GM15510 (cell line): ENCODE measurements around the gene CD164L2.

ENCODE experiments used
- POLR2A ChIP-seq: IDR thresholded peaks from 3 replicates; pipeline ENCODE4 v1.6.1; 2011; ENCODE audit warnings: borderline replicate concordance; ENCODE audit not compliant: insufficient read length; ENCODE audit errors: extremely low read depth

CD164L2 gene

GRCh38 chr1:27383039-27383605 lies at the start of gene CD164L2:
CD164L2 (minus strand) TSS chr1:27383333; CDS start chr1:27383239, 94 bp downstream.
- no peak for TF ChIP-seq POLR2A

DNA sequence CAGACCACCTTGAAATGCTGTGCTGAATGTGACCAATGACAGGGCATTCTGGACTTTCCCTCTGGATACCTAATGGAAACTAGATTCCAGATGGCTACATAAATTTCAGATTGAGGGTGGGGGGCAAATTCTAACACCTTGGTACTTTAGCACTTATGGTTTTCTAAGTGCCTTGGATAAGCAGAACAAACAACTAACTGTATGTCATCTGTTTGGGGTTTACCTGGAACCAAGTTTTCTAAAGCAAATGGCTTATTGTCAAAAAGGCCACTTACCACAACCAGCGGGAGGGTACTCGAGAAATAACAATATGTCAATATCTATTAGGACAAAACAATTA lies 48.4 kb upstream of the CD164L2 start:
- TF ChIP-seq POLR2A = no peak

- TF ChIP-seq POLR2A = no peak
Measured at GRCh38 chr1:27430903-27431600, 47.9 kb upstream of the CD164L2 start.

GRCh38 chr1:27429029-27429425 lies 45.9 kb upstream of the CD164L2 start:
- TF ChIP-seq POLR2A = no peak

DNA sequence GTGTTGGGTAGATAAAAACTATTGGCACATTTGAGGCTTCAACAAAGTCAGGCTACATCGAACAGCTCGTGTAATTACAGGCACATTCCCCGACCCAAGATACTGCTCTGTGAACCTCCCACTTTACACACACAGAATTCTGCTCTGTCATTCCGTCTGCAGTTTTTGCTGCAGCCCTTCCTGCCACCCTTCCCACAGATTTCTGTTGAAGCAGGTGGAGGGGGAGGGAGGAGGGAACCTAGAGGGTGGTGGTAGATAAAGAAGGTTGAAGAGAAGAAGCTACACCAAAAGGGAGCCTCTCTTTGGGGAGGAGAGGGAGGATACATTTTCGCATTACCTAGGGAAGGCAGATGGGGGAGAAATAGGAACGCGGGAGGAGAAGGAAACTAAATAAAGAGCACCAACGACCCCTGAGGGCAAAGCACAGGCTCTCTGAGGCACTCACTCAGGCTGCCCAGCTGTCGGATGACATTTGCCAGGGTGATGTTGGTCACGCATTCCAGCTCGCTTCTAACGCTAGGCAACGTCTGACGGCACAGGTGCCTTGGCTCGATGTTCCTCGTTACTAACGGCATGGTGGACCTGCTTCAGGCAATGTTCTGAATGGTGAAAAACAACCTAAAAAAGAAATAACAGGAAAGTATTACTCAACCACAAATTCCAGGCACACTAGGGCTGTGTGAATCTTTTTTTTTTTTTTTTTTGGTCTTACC lies 45.3 kb upstream of the CD164L2 start:
- TF ChIP-seq POLR2A = no peak

DNA sequence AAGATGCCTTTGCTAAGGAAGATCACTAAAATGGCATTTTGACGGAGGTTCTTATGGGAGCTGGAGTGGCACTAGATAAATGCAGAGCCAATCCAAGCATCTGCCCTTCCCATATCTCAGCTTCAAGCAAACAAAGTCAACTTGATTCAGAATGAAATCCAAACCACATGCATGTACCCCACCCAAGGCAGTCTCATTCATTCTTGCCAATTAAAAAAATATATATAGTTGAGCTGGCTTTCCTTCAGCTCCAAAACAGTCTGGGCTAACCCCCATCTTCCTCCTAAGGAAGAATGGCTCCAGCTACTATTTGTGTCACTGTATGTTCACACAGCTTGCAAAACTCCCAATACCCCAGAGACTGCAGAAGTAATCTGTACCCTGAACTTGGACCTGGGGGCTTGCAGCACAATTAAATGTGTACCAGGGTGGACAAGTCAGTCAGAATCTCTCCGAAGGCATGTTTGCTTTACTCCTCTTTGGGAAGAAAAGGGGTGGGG lies 44.7 kb upstream of the CD164L2 start:
- no peak for TF ChIP-seq POLR2A

GRCh38 chr1:27427329-27427728 lies 44.2 kb upstream of the CD164L2 start:
- no peak for TF ChIP-seq POLR2A

- TF ChIP-seq POLR2A = no peak
Measured at GRCh38 chr1:27423709-27424108, 40.6 kb upstream of the CD164L2 start.

GRCh38 chr1:27418326-27419185 lies 35.4 kb upstream of the CD164L2 start:
- TF ChIP-seq POLR2A = no peak

DNA sequence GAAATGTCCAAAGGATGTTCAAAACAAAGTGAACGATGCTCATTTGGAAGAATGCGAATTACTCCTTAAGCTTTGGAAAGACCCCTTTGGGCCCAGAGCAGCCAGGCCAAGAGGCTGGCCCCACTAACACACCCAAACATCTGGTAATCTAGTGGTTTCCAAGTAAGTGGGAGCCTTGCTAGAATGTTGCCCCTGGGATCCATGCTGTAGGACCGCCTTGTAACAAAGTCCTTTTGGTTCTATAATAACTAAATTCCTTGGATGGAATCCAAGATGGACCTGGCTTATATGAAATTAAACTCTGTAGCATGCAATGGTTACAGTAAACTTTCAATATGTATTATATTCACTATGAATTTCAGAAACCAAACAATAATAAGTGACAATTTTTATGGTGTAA lies 34.6 kb upstream of the CD164L2 start:
- no peak for TF ChIP-seq POLR2A

GRCh38 chr1:27416387-27417111 lies 33.4 kb upstream of the CD164L2 start:
- no peak for TF ChIP-seq POLR2A

DNA sequence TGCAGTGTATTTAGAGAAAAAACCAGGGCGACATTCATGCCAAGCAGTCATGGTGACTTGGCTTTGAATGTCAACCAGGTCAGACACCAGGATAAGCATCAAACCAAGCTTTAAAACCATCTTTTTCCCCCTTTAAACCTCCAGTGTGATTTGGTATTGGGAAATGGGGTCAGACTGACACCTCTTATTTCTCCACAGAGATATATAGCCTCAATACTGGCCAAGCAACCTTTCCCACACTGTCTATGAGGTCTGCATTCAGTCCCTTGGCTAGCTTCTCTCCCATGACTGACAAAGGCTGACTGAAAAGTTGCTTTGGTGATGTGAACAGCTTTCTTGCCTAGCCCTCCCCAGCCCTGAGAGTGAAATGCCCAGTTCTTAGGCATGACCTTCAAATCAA lies 31.0 kb upstream of the CD164L2 start:
- no peak for TF ChIP-seq POLR2A

DNA sequence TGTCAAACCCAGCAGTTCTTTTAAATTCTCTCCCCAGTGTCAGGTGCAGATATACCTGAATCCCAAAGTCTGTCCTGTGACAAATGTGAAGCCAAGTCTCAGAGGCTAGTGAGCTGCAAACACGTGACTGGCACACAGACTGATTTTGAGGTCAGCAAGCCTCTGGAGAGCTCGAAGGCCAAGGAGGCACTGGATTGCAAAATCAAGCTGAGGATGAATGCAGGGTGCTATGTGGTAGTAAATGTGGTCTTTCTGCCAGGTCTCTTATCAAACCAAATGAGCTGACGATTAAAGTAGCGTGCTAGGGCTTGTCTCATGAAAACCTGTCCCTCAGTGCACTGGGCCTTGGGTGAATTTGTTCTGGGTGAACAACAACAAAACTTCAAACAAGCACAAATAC lies 29.9 kb upstream of the CD164L2 start:
- TF ChIP-seq POLR2A = no peak

- no peak for TF ChIP-seq POLR2A
Measured at GRCh38 chr1:27412502-27412901, 29.4 kb upstream of the CD164L2 start.

DNA sequence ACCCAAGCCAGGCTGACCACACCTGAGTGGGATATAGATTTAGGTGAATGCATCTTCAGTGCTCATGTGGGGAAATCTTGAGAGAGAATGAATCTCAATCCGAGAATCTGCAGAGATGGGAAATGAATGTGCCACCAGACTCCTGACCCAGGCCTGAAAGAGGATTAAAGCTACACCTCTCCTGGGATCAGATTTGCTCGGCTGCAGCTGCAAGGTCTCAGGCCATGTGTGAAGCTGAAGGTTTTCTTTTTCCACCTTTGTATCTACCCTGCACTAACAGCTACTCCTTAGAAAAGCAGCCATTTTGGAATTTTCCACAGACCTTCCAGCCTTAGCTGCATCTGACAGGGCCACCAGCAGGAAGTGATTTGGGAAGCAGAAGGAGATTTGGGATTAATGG lies 27.6 kb upstream of the CD164L2 start:
- no peak for TF ChIP-seq POLR2A

DNA sequence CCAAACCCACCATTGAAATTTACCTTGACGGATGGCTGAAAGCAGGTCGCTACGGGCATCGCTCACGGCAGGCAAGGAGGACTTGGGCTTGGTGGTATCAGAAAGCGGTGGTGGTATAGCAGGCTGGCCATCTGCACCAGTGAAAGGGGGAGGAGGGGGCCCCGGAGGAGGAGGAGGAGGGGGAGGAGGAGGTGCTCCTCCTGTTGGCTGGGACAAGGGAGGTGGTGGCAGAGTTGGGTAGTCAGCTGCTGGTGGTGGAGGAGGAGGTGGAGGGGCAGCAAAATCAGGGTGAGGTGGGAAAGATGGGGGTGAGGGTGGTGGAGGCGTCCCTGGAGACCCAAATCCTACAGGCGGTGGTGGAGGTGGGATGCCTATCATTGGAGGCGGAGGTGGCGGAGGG lies 26.5 kb upstream of the CD164L2 start:
- no peak for TF ChIP-seq POLR2A
